Coronary artery (tissue), 2 donors: ENCODE data around the gene SLC19A1.
"Not testable (repeated sequence)": the region's sequence is repeated elsewhere in the genome, so short reads cannot be mapped to it uniquely, and the experiment has no call there.

Experiments used
- DNase-seq: peaks from one replicate; pipeline ENCODE4 v3.0.0-alpha.2; 2017; ENCODE audit warnings: low spot score
- H3K27ac ChIP-seq, 2 donors: fragments of 200-600 bp; sonication (generic); one replicate each; pipeline ENCODE4 v1.5.1; 2016 to 2019
- H3K4me3 ChIP-seq: fragments of 200-600 bp; sonication (generic); 2 replicates; pipeline ENCODE4 v1.5.1; 2016; ENCODE audit warnings: mild to moderate bottlenecking, moderate library complexity
- TF ChIP-seq, protein P1 (sequence below): fragments of 200-600 bp; sonication (generic); IDR thresholded peaks from one replicate; pipeline ENCODE4 v1.5.1; 2019; ENCODE audit warnings: antibody characterized with exemption

SLC19A1 gene

DNA sequence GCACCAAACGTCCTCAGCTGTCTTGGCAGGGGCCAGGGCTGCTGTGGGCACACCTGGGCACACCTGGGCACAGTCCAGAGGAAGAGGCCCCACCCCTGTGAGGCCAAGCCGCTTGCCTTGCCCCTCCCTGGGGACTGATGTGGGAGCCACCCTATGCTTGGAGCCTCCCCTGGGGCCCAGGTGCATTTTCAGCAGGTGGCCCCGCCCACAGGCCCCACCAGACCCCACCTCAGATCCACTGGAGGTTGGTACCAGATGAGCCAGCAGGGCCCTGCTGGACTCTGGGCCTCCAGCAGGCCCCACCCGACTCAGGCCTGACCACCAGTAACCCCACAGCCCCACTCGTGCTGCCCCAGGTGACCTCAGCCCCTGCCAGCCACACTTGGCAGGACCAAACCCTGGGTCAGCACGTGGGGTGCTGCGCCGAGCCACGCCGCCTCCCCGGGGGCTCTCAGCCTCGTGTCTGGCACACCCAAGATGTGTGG lies 8.8 kb downstream of the SLC19A1 start:
- H3K4me3 ChIP-seq, result no peak overlapping the region
- no peak for DNase-seq

DNA sequence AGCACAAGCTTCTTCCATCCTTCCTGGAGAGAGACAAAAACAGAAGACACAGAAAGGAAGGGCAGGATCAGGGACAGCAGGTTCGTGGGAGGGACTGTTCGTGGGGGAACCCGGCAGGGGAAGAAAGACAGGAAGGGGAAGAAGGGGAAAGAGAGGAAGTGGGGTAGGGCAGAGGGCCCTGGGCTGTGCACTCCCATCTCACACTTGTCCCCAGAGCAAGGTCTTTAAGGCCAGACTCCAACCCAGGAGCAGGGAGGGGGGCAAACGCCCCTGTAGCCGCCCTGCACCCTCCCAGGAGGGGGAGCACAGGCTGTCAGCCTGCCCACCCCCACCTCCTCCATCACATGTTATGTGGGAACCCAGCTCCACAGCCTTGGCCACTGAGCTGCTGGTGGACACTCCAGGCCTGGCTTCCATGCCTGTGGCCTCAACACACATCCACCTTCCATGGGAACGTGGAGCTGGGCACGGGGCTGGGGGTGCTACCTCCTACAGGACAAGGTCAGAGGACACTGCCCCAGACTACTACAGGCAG lies 9.3 kb downstream of the SLC19A1 start:
- H3K27ac ChIP-seq, result no peak overlapping the region
- DNase-seq, result no peak

More for the DNA sequence above, 8.8 kb downstream of the SLC19A1 start:
- H3K27ac ChIP-seq, result no peak overlapping the region
- TF ChIP-seq, protein P1, sequence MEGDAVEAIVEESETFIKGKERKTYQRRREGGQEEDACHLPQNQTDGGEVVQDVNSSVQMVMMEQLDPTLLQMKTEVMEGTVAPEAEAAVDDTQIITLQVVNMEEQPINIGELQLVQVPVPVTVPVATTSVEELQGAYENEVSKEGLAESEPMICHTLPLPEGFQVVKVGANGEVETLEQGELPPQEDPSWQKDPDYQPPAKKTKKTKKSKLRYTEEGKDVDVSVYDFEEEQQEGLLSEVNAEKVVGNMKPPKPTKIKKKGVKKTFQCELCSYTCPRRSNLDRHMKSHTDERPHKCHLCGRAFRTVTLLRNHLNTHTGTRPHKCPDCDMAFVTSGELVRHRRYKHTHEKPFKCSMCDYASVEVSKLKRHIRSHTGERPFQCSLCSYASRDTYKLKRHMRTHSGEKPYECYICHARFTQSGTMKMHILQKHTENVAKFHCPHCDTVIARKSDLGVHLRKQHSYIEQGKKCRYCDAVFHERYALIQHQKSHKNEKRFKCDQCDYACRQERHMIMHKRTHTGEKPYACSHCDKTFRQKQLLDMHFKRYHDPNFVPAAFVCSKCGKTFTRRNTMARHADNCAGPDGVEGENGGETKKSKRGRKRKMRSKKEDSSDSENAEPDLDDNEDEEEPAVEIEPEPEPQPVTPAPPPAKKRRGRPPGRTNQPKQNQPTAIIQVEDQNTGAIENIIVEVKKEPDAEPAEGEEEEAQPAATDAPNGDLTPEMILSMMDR, result no peak

DNA sequence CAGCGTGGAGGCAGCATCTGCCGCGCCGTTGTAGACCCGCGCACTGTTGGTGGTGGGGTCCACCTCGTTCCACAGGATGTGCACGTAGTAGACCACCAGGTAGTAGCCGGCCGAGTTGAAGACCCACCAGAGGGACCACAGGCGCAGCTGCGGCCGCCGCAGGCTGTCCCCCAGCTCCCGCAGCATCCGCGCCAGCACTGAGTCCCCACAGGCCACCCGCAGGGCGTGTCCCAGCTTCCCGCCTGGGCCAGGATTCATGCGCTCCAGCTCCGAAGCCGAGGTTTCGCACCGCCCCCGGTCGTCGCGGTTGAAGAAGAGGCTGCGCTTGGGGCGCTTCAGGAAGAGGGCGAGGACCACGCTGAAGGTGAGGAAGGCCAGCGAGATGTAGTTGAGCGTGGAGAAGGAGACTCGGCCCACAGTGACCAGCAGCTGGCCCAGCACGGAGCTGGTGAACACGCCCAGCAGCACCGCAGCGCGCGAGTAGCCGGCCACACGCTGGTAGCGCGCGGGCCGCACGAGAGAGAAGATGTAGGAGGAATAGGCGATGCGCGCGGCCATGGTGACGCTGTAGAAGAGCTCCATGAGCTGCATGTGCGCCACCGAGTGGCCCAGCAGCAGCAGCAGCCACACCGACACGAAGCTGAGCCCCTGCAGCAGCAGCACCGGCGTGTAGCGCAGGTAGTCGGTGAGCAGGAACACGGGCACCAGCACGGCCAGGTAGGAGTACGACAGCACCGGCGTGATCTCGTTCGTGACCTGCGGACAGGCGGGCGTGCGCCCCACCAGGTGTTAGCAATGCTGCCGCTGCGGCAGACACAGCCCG lies 10.6 kb downstream of the SLC19A1 start:
- TF ChIP-seq, protein P1, result no peak
- DNase-seq, result no peak
- H3K27ac ChIP-seq, result no peak overlapping the region
- H3K4me3 ChIP-seq, result no peak overlapping the region

More for the DNA sequence above, 9.3 kb downstream of the SLC19A1 start:
- H3K4me3 ChIP-seq, result no peak overlapping the region
- TF ChIP-seq, protein P1, result no peak

DNA sequence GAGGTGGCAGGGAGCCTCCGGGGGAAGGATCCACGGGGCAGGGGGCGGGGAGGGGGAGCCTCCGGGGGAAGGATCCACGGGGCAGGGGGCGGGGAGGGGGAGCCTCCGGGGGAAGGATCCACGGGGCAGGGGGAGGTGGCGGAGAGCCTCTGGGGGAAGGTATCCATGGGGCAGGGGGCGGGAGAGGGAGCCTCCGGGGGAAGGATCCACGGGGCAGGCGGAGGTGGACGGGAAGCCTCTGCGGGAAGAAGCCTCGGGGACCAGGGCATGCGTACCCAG lies 11.2 kb downstream of the SLC19A1 start:
- not testable (repeated sequence) for DNase-seq, H3K4me3 ChIP-seq, H3K27ac ChIP-seq

DNA sequence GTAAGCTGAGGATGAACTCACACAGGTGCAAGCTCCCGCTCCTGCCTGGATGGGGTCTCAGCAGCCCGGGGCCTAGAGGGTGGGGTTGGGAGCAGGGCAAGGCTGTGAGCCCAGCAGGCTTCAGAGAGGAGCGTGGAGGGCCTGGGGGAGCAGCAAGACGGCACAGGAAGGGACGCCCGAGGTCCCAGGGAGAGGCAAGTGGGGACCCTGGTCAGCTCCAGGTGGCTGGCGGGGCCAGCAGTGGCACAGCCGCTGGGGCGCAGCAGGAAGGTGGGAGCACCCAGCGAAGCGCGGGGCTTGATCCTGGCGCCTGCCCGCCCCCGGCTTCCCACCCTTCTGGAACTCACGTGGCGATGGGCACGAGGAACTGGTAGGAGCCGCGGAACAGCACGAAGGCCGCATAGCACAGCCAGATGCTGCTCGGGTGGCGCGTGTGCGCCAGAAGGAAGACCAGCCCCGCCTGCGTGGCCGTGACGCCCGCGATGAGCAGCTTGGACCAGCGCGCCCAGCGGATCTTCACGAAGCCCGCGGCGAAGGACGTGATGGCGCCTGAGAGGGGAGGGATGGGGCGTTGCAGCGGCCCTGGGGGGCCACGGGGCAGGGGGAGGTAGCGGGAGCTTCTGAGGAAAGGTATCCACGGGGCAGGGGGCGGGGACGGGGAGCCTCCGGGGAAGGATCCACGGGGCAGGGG lies 11.7 kb downstream of the SLC19A1 start:
- DNase-seq, result no peak
- no peak overlapping the region for H3K27ac ChIP-seq
- TF ChIP-seq, protein P1, result no peak
- no peak overlapping the region for H3K4me3 ChIP-seq

DNA sequence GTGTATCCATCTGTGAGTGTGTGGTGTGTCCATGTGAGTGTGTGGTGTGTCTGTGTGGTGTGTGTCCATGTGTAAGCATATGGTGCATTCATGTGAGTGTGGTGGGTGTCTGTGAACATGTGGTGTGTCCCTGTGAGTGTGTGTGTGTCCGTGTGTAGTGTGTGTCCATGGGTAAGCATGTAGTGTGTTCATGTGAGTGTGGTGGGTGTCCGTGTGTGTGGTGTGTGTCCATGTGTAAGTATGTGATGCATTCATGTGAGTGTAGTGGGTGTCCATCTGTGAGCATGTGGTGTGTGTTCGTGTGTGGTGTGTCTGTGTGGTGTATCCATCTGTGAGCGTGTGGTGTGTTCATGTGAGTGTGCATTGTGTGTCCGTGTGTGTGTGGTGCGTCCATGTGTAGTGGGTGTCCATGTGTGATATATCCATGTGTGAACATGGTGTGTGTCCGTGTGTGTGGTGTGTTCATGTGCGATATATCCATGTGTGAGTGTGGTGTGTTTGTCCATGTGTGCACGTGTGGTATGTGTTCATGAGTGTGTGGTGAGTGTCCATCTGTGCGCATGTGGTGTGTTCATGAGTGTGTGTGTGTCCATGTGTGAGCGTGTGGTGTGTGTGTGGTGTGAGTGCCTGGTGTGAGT lies 12.3 kb downstream of the SLC19A1 start:
- TF ChIP-seq, protein P1, result no peak
- H3K4me3 ChIP-seq, result no peak overlapping the region
- no peak overlapping the region for H3K27ac ChIP-seq
- DNase-seq, result no peak
